HG03457 (cell line): ENCODE measurements around the gene MACROH2A2.
"Not testable (repeated sequence)": the region's sequence is repeated elsewhere in the genome, so short reads cannot be mapped to it uniquely, and the experiment has no call there.

ENCODE experiments used
- ATAC-seq: cut with Tn5 transposase; IDR thresholded peaks from one replicate; pipeline ENCODE4 v1.9.1; 2021; ENCODE audit warnings: moderate number of reproducible peaks; ENCODE audit not compliant: unreplicated experiment

MACROH2A2 gene

GRCh38 chr10:70066190-70066589 lies 13.5 kb downstream of the MACROH2A2 start:
- no peak for ATAC-seq

- no peak for ATAC-seq
These were observed 14.9 kb downstream of the MACROH2A2 start for GRCh38 chr10:70067586-70067985.

GRCh38 chr10:70068925-70069324 lies 16.3 kb downstream of the MACROH2A2 start:
- no peak for ATAC-seq

- ATAC-seq = no peak
These were observed 16.7 kb downstream of the MACROH2A2 start for GRCh38 chr10:70069346-70069745.

- no peak for ATAC-seq
These were observed 18.2 kb downstream of the MACROH2A2 start for GRCh38 chr10:70070834-70071233.

- ATAC-seq = no peak
These were observed 21.5 kb downstream of the MACROH2A2 start for GRCh38 chr10:70074165-70074564.

GRCh38 chr10:70074971-70075370 lies 22.3 kb downstream of the MACROH2A2 start:
- ATAC-seq = no peak

GRCh38 chr10:70078329-70078728 lies 25.7 kb downstream of the MACROH2A2 start:
- ATAC-seq = no peak

- ATAC-seq = no peak
These were observed 26.3 kb downstream of the MACROH2A2 start for GRCh38 chr10:70078937-70079336.

- not testable (repeated sequence) for ATAC-seq
These were observed 28.1 kb downstream of the MACROH2A2 start for GRCh38 chr10:70080789-70081188.

- no peak for ATAC-seq
These were observed 31.5 kb downstream of the MACROH2A2 start for GRCh38 chr10:70084189-70084588.

- no peak for ATAC-seq
These were observed 33.4 kb downstream of the MACROH2A2 start for GRCh38 chr10:70085975-70086613.

- no peak for ATAC-seq
These were observed 35.1 kb downstream of the MACROH2A2 start for GRCh38 chr10:70087616-70088307.

- no peak for ATAC-seq
These were observed 35.7 kb downstream of the MACROH2A2 start for GRCh38 chr10:70088308-70088698.

- no peak for ATAC-seq
These were observed 37.4 kb downstream of the MACROH2A2 start for GRCh38 chr10:70090013-70090412.

GRCh38 chr10:70090951-70091350 lies 38.3 kb downstream of the MACROH2A2 start:
- ATAC-seq = no peak

GRCh38 chr10:70092389-70092718 lies 39.7 kb downstream of the MACROH2A2 start:
- ATAC-seq = no peak

GRCh38 chr10:70093335-70093944 lies 40.8 kb downstream of the MACROH2A2 start:
- no peak for ATAC-seq

- ATAC-seq = no peak
These were observed 41.6 kb downstream of the MACROH2A2 start for GRCh38 chr10:70094250-70094649.

GRCh38 chr10:70096016-70096704 lies 43.5 kb downstream of the MACROH2A2 start:
- ATAC-seq = no peak

- ATAC-seq = no peak
These were observed 44.2 kb downstream of the MACROH2A2 start for GRCh38 chr10:70096705-70097420.
